ENCODE results near the gene PLCB4.

Gene PLCB4

DNA sequence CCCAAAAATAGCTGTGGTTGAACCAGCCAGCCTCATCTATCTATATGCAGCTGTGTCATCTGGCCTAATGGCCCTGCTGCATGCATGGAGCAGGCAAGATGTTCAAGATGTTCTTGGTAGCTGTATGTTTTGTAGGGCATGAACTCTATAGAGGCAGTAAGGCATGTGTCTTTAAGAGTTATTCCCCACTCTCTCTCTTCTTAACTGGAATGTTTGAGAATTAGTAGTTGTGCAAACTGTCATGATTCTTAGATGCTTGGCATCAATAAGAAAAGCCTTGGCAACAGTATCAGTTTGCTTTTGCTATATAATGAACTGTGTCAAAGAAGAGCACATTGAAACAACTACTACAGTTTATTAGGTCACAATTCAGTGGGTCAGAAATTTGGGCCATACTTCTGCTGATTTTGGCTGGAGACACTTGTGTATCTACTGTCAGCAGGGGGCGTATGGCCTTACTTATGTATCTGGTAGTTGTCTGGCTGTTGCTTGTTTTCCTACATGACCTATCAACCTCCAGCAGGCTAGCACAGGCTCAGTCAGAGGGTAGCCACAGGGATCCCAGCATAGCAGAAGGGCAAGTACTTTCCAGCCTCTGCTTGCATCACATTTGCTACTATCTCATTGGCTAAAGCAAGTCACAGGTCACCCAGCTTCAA is 389.4 kb downstream of the PLCB4 start:
- DNase-seq = no peak
- no peak for ATAC-seq
- Mint-ChIP-seq H3K27me3 (no peaks in the 10 kb centered on the region), H3K4me1 (no peaks in the 10 kb centered on the region), H3K4me3 (no peak overlapping the region), H3K27ac (no peak overlapping the region), H3K9me3 (no peaks in the 10 kb centered on the region), H3K36me3 (ENCODE audit: low read depth) (no peaks in the 10 kb centered on the region)

GRCh38 chr20:9460518-9460917 is 391.6 kb downstream of the PLCB4 start:
- ATAC-seq (no peak), DNase-seq (no peak)
- H3K4me3 Mint-ChIP-seq = no peak overlapping the region
- H3K4me1 Mint-ChIP-seq = no peaks in the 10 kb centered on the region
- H3K27me3 Mint-ChIP-seq = no peaks in the 10 kb centered on the region
- H3K27ac Mint-ChIP-seq = no peak overlapping the region
- H3K9me3 Mint-ChIP-seq = peaks cover 1% of the 10 kb centered on the region
- H3K36me3 Mint-ChIP-seq (ENCODE audit: low read depth) = no peaks in the 10 kb centered on the region

GRCh38 chr20:9467995-9468394 is 399.1 kb downstream of the PLCB4 start:
- DNase-seq = no peak
- Mint-ChIP-seq H3K4me3 (no peak overlapping the region), H3K36me3 (ENCODE audit: low read depth) (no peaks in the 10 kb centered on the region), H3K27ac (no peak overlapping the region), H3K9me3 (peaks cover 9% of the 10 kb centered on the region), H3K4me1 (no peaks in the 10 kb centered on the region), H3K27me3 (no peaks in the 10 kb centered on the region)
- ATAC-seq = no peak

DNA sequence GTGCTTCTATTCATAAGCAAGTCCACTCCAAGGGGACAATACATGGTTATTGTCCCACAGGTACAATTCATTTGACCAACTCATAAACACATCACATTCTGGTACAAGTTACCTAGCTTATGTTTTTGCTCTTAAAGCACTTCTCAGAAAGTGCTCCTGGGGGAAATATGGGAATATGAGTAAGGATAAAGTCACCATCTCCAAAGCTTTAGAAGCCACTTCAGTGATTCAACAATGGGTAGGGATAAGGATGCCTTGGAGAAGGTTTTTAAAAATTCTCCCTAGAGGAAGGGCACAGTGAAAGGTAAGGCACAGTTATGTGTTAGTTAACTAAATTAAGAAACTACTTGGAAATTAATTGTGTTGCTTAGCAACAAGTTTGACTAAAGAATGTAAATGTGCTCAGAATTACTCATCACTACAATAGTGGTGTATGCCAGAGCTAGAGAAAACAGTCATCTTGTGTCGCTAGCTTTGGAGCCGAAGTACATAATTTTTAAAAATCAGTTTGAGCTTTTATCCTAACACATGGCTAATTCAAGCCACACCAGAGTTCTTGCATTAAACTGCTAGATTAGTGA is 406.0 kb downstream of the PLCB4 start:
- Mint-ChIP-seq H3K9me3 (no peaks in the 10 kb centered on the region), H3K27ac (no peak overlapping the region), H3K4me1 (no peaks in the 10 kb centered on the region), H3K36me3 (ENCODE audit: low read depth) (no peaks in the 10 kb centered on the region), H3K27me3 (no peaks in the 10 kb centered on the region), H3K4me3 (no peak overlapping the region)
- no peak for DNase-seq
- ATAC-seq = no peak

GRCh38 chr20:9475456-9475855 is 406.6 kb downstream of the PLCB4 start:
- no peaks in the 10 kb centered on the region for H3K4me1 Mint-ChIP-seq
- DNase-seq (no peak), ATAC-seq (no peak)
- no peaks in the 10 kb centered on the region for H3K27me3 Mint-ChIP-seq
- no peak overlapping the region for H3K27ac Mint-ChIP-seq
- no peaks in the 10 kb centered on the region for H3K9me3 Mint-ChIP-seq
- H3K36me3 Mint-ChIP-seq (ENCODE audit: low read depth) = no peaks in the 10 kb centered on the region
- no peak overlapping the region for H3K4me3 Mint-ChIP-seq

- Mint-ChIP-seq H3K4me1 (no peaks in the 10 kb centered on the region), H3K27me3 (no peaks in the 10 kb centered on the region), H3K27ac (no peak overlapping the region), H3K4me3 (no peak overlapping the region), H3K36me3 (ENCODE audit: low read depth) (no peaks in the 10 kb centered on the region), H3K9me3 (no peaks in the 10 kb centered on the region)
- no peak for DNase-seq
- no peak for ATAC-seq
These were observed 407.3 kb downstream of the PLCB4 start for GRCh38 chr20:9476174-9476573.

- Mint-ChIP-seq H3K4me1 (no peaks in the 10 kb centered on the region), H3K36me3 (ENCODE audit: low read depth) (no peaks in the 10 kb centered on the region), H3K27ac (no peak overlapping the region), H3K27me3 (no peaks in the 10 kb centered on the region), H3K9me3 (no peaks in the 10 kb centered on the region), H3K4me3 (no peak overlapping the region)
- ATAC-seq (no peak), DNase-seq (no peak)
These were observed 407.8 kb downstream of the PLCB4 start for GRCh38 chr20:9476637-9477036.

GRCh38 chr20:9478771-9479170 is 409.9 kb downstream of the PLCB4 start:
- H3K36me3 Mint-ChIP-seq (ENCODE audit: low read depth) = no peaks in the 10 kb centered on the region
- H3K27me3 Mint-ChIP-seq = no peaks in the 10 kb centered on the region
- DNase-seq = no peak
- no peaks in the 10 kb centered on the region for H3K9me3 Mint-ChIP-seq
- no peaks in the 10 kb centered on the region for H3K4me1 Mint-ChIP-seq
- ATAC-seq = no peak
- H3K4me3 Mint-ChIP-seq = no peak overlapping the region
- H3K27ac Mint-ChIP-seq = no peak overlapping the region

DNA sequence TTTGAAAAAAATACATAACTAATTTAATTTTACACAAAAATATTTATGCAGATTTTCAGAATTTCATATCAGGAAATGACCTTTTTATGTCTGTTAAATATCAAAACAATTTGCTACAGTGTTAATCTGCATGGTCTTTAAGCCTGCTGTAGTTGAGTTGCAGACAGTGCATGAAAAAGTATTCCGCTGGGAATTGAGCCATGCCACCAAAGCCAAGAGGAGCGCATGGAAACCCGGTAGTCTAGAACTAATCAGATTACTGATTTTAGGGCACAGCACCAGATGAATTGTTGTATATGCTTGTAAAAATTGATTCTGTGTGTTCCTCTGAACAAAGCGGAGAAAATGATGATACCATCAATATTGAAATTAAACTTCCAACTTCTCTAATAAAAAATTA is 411.2 kb downstream of the PLCB4 start:
- no peak overlapping the region for H3K4me3 Mint-ChIP-seq
- H3K27ac Mint-ChIP-seq = no peak overlapping the region
- H3K4me1 Mint-ChIP-seq = no peaks in the 10 kb centered on the region
- H3K27me3 Mint-ChIP-seq = no peaks in the 10 kb centered on the region
- DNase-seq = no peak
- H3K36me3 Mint-ChIP-seq (ENCODE audit: low read depth) = no peaks in the 10 kb centered on the region
- ATAC-seq = no peak
- H3K9me3 Mint-ChIP-seq = peaks cover 4% of the 10 kb centered on the region

DNA sequence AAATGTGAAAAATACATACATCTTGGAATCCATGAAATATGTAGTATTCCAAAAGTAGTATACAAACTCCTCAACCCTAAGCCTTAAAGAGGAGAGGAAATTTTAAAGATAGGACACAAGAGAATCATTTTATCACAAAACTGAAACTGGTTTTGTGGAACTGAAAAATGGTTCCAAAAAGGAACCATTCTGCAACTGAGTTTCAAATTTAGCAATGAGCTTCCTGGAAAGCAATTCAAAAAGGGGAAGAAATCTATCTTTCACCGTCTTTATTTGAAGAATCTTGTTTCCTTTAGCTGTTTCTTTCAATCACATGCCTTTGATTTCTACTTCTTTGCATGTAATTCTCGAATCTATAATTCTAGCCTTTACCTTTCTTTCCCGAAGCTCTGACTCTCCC is 413.3 kb downstream of the PLCB4 start:
- Mint-ChIP-seq H3K4me3 (no peak overlapping the region), H3K27me3 (no peaks in the 10 kb centered on the region), H3K9me3 (peaks cover 4% of the 10 kb centered on the region), H3K27ac (no peak overlapping the region), H3K4me1 (no peaks in the 10 kb centered on the region), H3K36me3 (ENCODE audit: low read depth) (no peaks in the 10 kb centered on the region)
- DNase-seq = no peak
- ATAC-seq = no peak

DNA sequence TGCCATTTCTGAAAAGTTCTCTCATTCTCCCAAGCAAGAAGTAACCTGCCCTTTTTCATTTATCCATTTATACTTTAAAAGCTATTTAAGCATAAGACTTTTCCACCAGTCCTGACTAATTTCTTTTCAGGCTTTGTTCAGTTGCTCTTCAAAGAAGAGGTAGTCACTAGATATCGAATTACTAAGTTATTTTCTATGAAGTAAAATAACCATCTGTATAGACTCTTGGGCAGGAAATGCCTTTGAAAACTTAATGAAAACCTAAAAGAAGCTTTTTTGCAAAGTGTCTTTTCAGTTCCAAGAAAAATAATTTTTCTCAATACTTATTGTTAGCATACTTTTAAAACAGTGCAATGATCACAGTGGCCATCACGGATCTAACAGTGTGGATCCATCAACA is 414.2 kb downstream of the PLCB4 start:
- DNase-seq (no peak), ATAC-seq (no peak)
- Mint-ChIP-seq H3K4me1 (no peaks in the 10 kb centered on the region), H3K27me3 (no peaks in the 10 kb centered on the region), H3K27ac (no peak overlapping the region), H3K9me3 (peaks cover 4% of the 10 kb centered on the region), H3K4me3 (no peak overlapping the region), H3K36me3 (ENCODE audit: low read depth) (no peaks in the 10 kb centered on the region)

GRCh38 chr20:9485614-9486340 is 416.9 kb downstream of the PLCB4 start:
- Mint-ChIP-seq H3K27me3 (no peaks in the 10 kb centered on the region), H3K9me3 (peaks cover 8% of the 10 kb centered on the region), H3K4me3 (no peak overlapping the region), H3K4me1 (no peaks in the 10 kb centered on the region), H3K36me3 (ENCODE audit: low read depth) (no peaks in the 10 kb centered on the region), H3K27ac (no peak overlapping the region)
- DNase-seq (no peak), ATAC-seq (no peak)

GRCh38 chr20:9487231-9487630 is 418.3 kb downstream of the PLCB4 start:
- H3K4me3 Mint-ChIP-seq = no peak overlapping the region
- peaks cover 8% of the 10 kb centered on the region for H3K9me3 Mint-ChIP-seq
- no peaks in the 10 kb centered on the region for H3K4me1 Mint-ChIP-seq
- ATAC-seq (no peak), DNase-seq (no peak)
- no peak overlapping the region for H3K27ac Mint-ChIP-seq
- H3K36me3 Mint-ChIP-seq (ENCODE audit: low read depth) = no peaks in the 10 kb centered on the region
- no peaks in the 10 kb centered on the region for H3K27me3 Mint-ChIP-seq

GRCh38 chr20:9488063-9488462 is 419.2 kb downstream of the PLCB4 start:
- ATAC-seq = no peak
- no peaks in the 10 kb centered on the region for H3K36me3 Mint-ChIP-seq (ENCODE audit: low read depth)
- no peaks in the 10 kb centered on the region for H3K4me1 Mint-ChIP-seq
- DNase-seq = no peak
- H3K9me3 Mint-ChIP-seq = peaks cover 8% of the 10 kb centered on the region
- no peak overlapping the region for H3K4me3 Mint-ChIP-seq
- no peak overlapping the region for H3K27ac Mint-ChIP-seq
- H3K27me3 Mint-ChIP-seq = no peaks in the 10 kb centered on the region

DNA sequence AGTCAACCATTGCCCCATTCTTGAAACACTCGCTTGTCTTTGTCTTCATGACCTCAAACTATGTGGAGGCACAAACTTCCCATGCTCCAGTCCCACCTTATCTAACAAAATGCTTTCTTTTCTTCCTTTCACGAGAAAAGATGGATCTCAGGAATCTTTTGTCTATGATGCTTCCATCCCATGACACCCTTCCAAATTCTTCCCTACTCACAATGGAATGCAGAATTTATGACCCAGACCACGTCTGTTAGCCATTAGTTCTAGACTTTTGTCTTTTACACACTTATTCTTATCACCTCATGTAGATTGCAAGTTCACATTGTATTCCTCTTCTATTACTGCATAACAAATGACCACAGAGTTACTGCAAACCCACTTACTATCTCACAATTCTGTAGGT is 421.3 kb downstream of the PLCB4 start:
- H3K36me3 Mint-ChIP-seq (ENCODE audit: low read depth) = no peaks in the 10 kb centered on the region
- peaks cover 4% of the 10 kb centered on the region for H3K9me3 Mint-ChIP-seq
- H3K4me3 Mint-ChIP-seq = no peak overlapping the region
- H3K27me3 Mint-ChIP-seq = no peaks in the 10 kb centered on the region
- no peaks in the 10 kb centered on the region for H3K4me1 Mint-ChIP-seq
- DNase-seq (no peak), ATAC-seq (no peak)
- no peak overlapping the region for H3K27ac Mint-ChIP-seq

All from activated naive CD8-positive, alpha-beta T cell treated with anti-CD3 and anti-CD28 coated beads, Interleukin-2, amount 50 U/mL, for 24 hours (primary cell).